ENCODE results near the gene VMP1. TPM values are rescaled to one million over a fixed set of nuclear protein-coding genes. Genes with fewer than 3 reads are reported as not detected.
"Not testable (repeated sequence)": the region's sequence is repeated elsewhere in the genome, so short reads cannot be mapped to it uniquely, and the experiment has no call there.

Gene VMP1
- total and polyA plus RNA-seq, 7 experiments from 2014 or later = 42.0 to 370 (median 80.8) TPM

- H3K4me3 ChIP-seq (ENCODE audit: low read length); H3K4me3 Mint-ChIP-seq; H3K27me3 ChIP-seq (ENCODE audit: control insufficient read depth in 2 of 2, insufficient read depth in 2 of 2, low read length in 2 of 2); H3K4me1 ChIP-seq (ENCODE audit: control insufficient read depth in 2 of 2, insufficient read depth in 2 of 2, low read length in 2 of 2); H3K27ac Mint-ChIP-seq; DNase-seq; H3K27ac ChIP-seq (ENCODE audit: low read depth, low read length); H3K9me3 Mint-ChIP-seq; H3K36me3 Mint-ChIP-seq; H3K36me3 ChIP-seq (ENCODE audit: control insufficient read depth in 2 of 3, insufficient read depth in 3 of 3, low read length in 3 of 3); H3K9me3 ChIP-seq (ENCODE audit: control insufficient read depth in 2 of 3, low read length in 3 of 3); H3K27me3 Mint-ChIP-seq; ATAC-seq; intact Hi-C loops (cut with micrococcal nuclease): not testable (repeated sequence)
- ChIA-PET POLR2A (interaction anchor here (0.7 kb wide), 1 partner anchor 58 kb away, joined by 5 read pairs; no protein-coding TSS in a partner anchor), CTCF (interaction anchor here (0.7 kb wide), 2 partner anchors 31 to 51 kb away, joined by 3 read pairs; no protein-coding TSS in a partner anchor)
- H3K4me1 Mint-ChIP-seq = peaks cover 0 to 26% (median 0%) of the 10 kb centered on the region in 7 donors
Measured at GRCh38 chr17:59806322-59806721, 98.9 kb downstream of the VMP1 start.

GRCh38 chr17:59807892-59808509 lies 100.5 kb downstream of the VMP1 start:
- DNase-seq = no peak
- no peak overlapping the region for H3K4me3 ChIP-seq (ENCODE audit: low read length)
- H3K27me3 ChIP-seq (ENCODE audit: control insufficient read depth in 2 of 2, insufficient read depth in 2 of 2, low read length in 2 of 2) = no peaks in the 10 kb centered on the region
- peaks cover 0 to 35% (median 0%) of the 10 kb centered on the region in 7 donors for H3K4me1 Mint-ChIP-seq
- H3K27ac Mint-ChIP-seq = peak overlapping the region in 3 of 9 donors; percentile 57 to 75 (median 57)
- H3K36me3 Mint-ChIP-seq = peaks cover 10 to 27% (median 18%) of the 10 kb centered on the region in 5 donors
- H3K9me3 ChIP-seq (ENCODE audit: control insufficient read depth in 2 of 3, low read length in 3 of 3) = no peaks in the 10 kb centered on the region
- no peak overlapping the region for H3K27ac ChIP-seq (ENCODE audit: low read depth, low read length)
- intact Hi-C loops (cut with micrococcal nuclease) = no loop called here
- ATAC-seq = no peak
- POLR2A ChIA-PET = interaction anchor here (0.9 kb wide), 1 partner anchor 24 kb away, joined by 4 read pairs; no protein-coding TSS in a partner anchor
- CTCF ChIA-PET = no interaction called here
- peaks cover 0 to 6% (median 0%) of the 10 kb centered on the region in 3 experiments for H3K36me3 ChIP-seq (ENCODE audit: control insufficient read depth in 2 of 3, insufficient read depth in 3 of 3, low read length in 3 of 3)
- H3K4me3 Mint-ChIP-seq = no peak overlapping the region
- H3K27me3 Mint-ChIP-seq = no peaks in the 10 kb centered on the region
- H3K4me1 ChIP-seq (ENCODE audit: control insufficient read depth in 2 of 2, insufficient read depth in 2 of 2, low read length in 2 of 2) = peaks cover 0 to 9% of the 10 kb centered on the region in 2 donors
- peaks cover 0 to 2% (median 0%) of the 10 kb centered on the region in 11 donors for H3K9me3 Mint-ChIP-seq

GRCh38 chr17:59810894-59811153 lies 103.4 kb downstream of the VMP1 start:
- peaks cover 10 to 38% (median 24%) of the 10 kb centered on the region in 5 donors for H3K36me3 Mint-ChIP-seq
- no peaks in the 10 kb centered on the region for H3K9me3 ChIP-seq (ENCODE audit: control insufficient read depth in 2 of 3, low read length in 3 of 3)
- no peaks in the 10 kb centered on the region for H3K27me3 Mint-ChIP-seq
- ATAC-seq = no peak
- peaks cover 0 to 9% of the 10 kb centered on the region in 2 donors for H3K4me1 ChIP-seq (ENCODE audit: control insufficient read depth in 2 of 2, insufficient read depth in 2 of 2, low read length in 2 of 2)
- H3K9me3 Mint-ChIP-seq = peaks cover 0 to 2% (median 0%) of the 10 kb centered on the region in 11 donors
- no peaks in the 10 kb centered on the region for H3K27me3 ChIP-seq (ENCODE audit: control insufficient read depth in 2 of 2, insufficient read depth in 2 of 2, low read length in 2 of 2)
- no peak for DNase-seq
- H3K4me3 Mint-ChIP-seq = no peak overlapping the region
- ChIA-PET POLR2A (no interaction called here), CTCF (no interaction called here)
- peaks cover 0 to 6% (median 0%) of the 10 kb centered on the region in 3 experiments for H3K36me3 ChIP-seq (ENCODE audit: control insufficient read depth in 2 of 3, insufficient read depth in 3 of 3, low read length in 3 of 3)
- peaks cover 0 to 32% (median 0%) of the 10 kb centered on the region in 7 donors for H3K4me1 Mint-ChIP-seq
- no peak overlapping the region for H3K27ac Mint-ChIP-seq
- intact Hi-C loops (cut with micrococcal nuclease) = no loop called here
- no peak overlapping the region for H3K27ac ChIP-seq (ENCODE audit: low read depth, low read length)
- no peak overlapping the region for H3K4me3 ChIP-seq (ENCODE audit: low read length)

GRCh38 chr17:59811209-59811608 lies 103.8 kb downstream of the VMP1 start:
- no peaks in the 10 kb centered on the region for H3K27me3 ChIP-seq (ENCODE audit: control insufficient read depth in 2 of 2, insufficient read depth in 2 of 2, low read length in 2 of 2)
- Mint-ChIP-seq H3K27me3 (no peaks in the 10 kb centered on the region), H3K9me3 (peaks cover 0 to 2% (median 0%) of the 10 kb centered on the region in 11 donors), H3K4me1 (peaks cover 0 to 35% (median 0%) of the 10 kb centered on the region in 7 donors), H3K36me3 (peaks cover 10 to 41% (median 28%) of the 10 kb centered on the region in 5 donors), H3K4me3 (no peak overlapping the region), H3K27ac (no peak overlapping the region)
- ATAC-seq = no peak
- intact Hi-C loops (cut with micrococcal nuclease) = no loop called here
- H3K4me3 ChIP-seq (ENCODE audit: low read length) = no peak overlapping the region
- H3K9me3 ChIP-seq (ENCODE audit: control insufficient read depth in 2 of 3, low read length in 3 of 3) = no peaks in the 10 kb centered on the region
- CTCF ChIA-PET = no interaction called here
- POLR2A ChIA-PET = interaction anchor here (0.5 kb wide), 1 partner anchor 561 kb away, joined by 4 read pairs; no protein-coding TSS in a partner anchor
- no peak overlapping the region for H3K27ac ChIP-seq (ENCODE audit: low read depth, low read length)
- no peak for DNase-seq
- H3K36me3 ChIP-seq (ENCODE audit: control insufficient read depth in 2 of 3, insufficient read depth in 3 of 3, low read length in 3 of 3) = peaks cover 0 to 6% (median 0%) of the 10 kb centered on the region in 3 experiments
- H3K4me1 ChIP-seq (ENCODE audit: control insufficient read depth in 2 of 2, insufficient read depth in 2 of 2, low read length in 2 of 2) = peaks cover 0 to 9% of the 10 kb centered on the region in 2 donors

GRCh38 chr17:59812139-59812538 lies 104.7 kb downstream of the VMP1 start:
- ChIA-PET POLR2A (no interaction called here), CTCF (no interaction called here)
- no peaks in the 10 kb centered on the region for H3K27me3 ChIP-seq (ENCODE audit: control insufficient read depth in 2 of 2, insufficient read depth in 2 of 2, low read length in 2 of 2)
- Mint-ChIP-seq H3K4me3 (peak overlapping the region in 1 of 10 donors; percentile 38), H3K36me3 (peaks cover 10 to 41% (median 30%) of the 10 kb centered on the region in 5 donors), H3K27me3 (no peaks in the 10 kb centered on the region), H3K9me3 (no peaks in the 10 kb centered on the region), H3K4me1 (peaks cover 0 to 31% (median 0%) of the 10 kb centered on the region in 7 donors), H3K27ac (peak overlapping the region in 3 of 9 donors; percentile 4 to 51 (median 18))
- DNase-seq = no peak
- H3K4me1 ChIP-seq (ENCODE audit: control insufficient read depth in 2 of 2, insufficient read depth in 2 of 2, low read length in 2 of 2) = peaks cover 0 to 9% of the 10 kb centered on the region in 2 donors
- H3K4me3 ChIP-seq (ENCODE audit: low read length) = no peak overlapping the region
- no peak overlapping the region for H3K27ac ChIP-seq (ENCODE audit: low read depth, low read length)
- H3K36me3 ChIP-seq (ENCODE audit: control insufficient read depth in 2 of 3, insufficient read depth in 3 of 3, low read length in 3 of 3) = peaks cover 0 to 6% (median 0%) of the 10 kb centered on the region in 3 experiments
- no peaks in the 10 kb centered on the region for H3K9me3 ChIP-seq (ENCODE audit: control insufficient read depth in 2 of 3, low read length in 3 of 3)
- intact Hi-C loops (cut with micrococcal nuclease) = no loop called here
- ATAC-seq = no peak

DNA sequence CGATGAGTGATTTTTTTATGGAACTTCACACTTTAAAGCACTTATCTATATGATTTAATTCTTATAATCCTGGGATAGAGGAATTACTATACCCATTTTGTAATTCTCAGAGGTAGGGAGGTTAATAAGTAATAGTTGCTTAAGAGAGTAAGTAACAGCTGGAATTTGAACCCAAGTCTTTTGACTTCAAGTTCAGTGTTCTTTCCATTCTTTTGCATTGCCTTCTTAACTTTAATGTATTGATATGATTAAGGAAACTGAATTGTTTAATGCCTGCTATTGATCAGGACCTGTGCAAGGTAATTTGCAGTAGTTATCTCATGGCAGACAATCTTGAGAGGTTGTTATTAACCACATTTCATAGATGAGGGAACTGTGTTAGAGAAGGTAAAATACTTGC lies 106.8 kb downstream of the VMP1 start:
- ATAC-seq = no peak
- Mint-ChIP-seq H3K4me3 (no peak overlapping the region), H3K4me1 (peaks cover 0 to 27% (median 0%) of the 10 kb centered on the region in 7 donors), H3K36me3 (peaks cover 10 to 34% (median 24%) of the 10 kb centered on the region in 5 donors), H3K27ac (no peak overlapping the region), H3K9me3 (no peaks in the 10 kb centered on the region), H3K27me3 (no peaks in the 10 kb centered on the region)
- H3K27me3 ChIP-seq (ENCODE audit: control insufficient read depth in 2 of 2, insufficient read depth in 2 of 2, low read length in 2 of 2) = no peaks in the 10 kb centered on the region
- peaks cover 0 to 9% of the 10 kb centered on the region in 2 donors for H3K4me1 ChIP-seq (ENCODE audit: control insufficient read depth in 2 of 2, insufficient read depth in 2 of 2, low read length in 2 of 2)
- no peak overlapping the region for H3K4me3 ChIP-seq (ENCODE audit: low read length)
- no peaks in the 10 kb centered on the region for H3K9me3 ChIP-seq (ENCODE audit: control insufficient read depth in 2 of 3, low read length in 3 of 3)
- intact Hi-C loops (cut with micrococcal nuclease) = no loop called here
- peaks cover 0 to 6% (median 0%) of the 10 kb centered on the region in 3 experiments for H3K36me3 ChIP-seq (ENCODE audit: control insufficient read depth in 2 of 3, insufficient read depth in 3 of 3, low read length in 3 of 3)
- ChIA-PET CTCF (no interaction called here), POLR2A (no interaction called here)
- DNase-seq = no peak
- H3K27ac ChIP-seq (ENCODE audit: low read depth, low read length) = no peak overlapping the region

GRCh38 chr17:59814685-59815084 lies 107.2 kb downstream of the VMP1 start:
- DNase-seq = no peak
- H3K27me3 Mint-ChIP-seq = no peaks in the 10 kb centered on the region
- ChIA-PET POLR2A (no interaction called here), CTCF (no interaction called here)
- peaks cover 0 to 9% of the 10 kb centered on the region in 2 donors for H3K4me1 ChIP-seq (ENCODE audit: control insufficient read depth in 2 of 2, insufficient read depth in 2 of 2, low read length in 2 of 2)
- H3K4me3 Mint-ChIP-seq = no peak overlapping the region
- no peak overlapping the region for H3K4me3 ChIP-seq (ENCODE audit: low read length)
- peaks cover 0 to 27% (median 1%) of the 10 kb centered on the region in 7 donors for H3K4me1 Mint-ChIP-seq
- no peaks in the 10 kb centered on the region for H3K9me3 Mint-ChIP-seq
- H3K36me3 Mint-ChIP-seq = peaks cover 10 to 36% (median 24%) of the 10 kb centered on the region in 5 donors
- peaks cover 0 to 6% (median 0%) of the 10 kb centered on the region in 3 experiments for H3K36me3 ChIP-seq (ENCODE audit: control insufficient read depth in 2 of 3, insufficient read depth in 3 of 3, low read length in 3 of 3)
- H3K27ac Mint-ChIP-seq = peak overlapping the region in 2 of 9 donors; percentile 34 to 57
- H3K27me3 ChIP-seq (ENCODE audit: control insufficient read depth in 2 of 2, insufficient read depth in 2 of 2, low read length in 2 of 2) = no peaks in the 10 kb centered on the region
- H3K9me3 ChIP-seq (ENCODE audit: control insufficient read depth in 2 of 3, low read length in 3 of 3) = no peaks in the 10 kb centered on the region
- H3K27ac ChIP-seq (ENCODE audit: low read depth, low read length) = no peak overlapping the region
- no peak for ATAC-seq
- intact Hi-C loops (cut with micrococcal nuclease) = no loop called here
